Lung (tissue), 12 donors: ENCODE data around the gene ACRBP. TPM values are rescaled to one million over a fixed set of nuclear protein-coding genes. Genes with fewer than 3 reads are reported as not detected.

ENCODE experiments used
- ATAC-seq: fragments of 200-7000 bp; cut with Tn5 transposase; one replicate; pipeline ENCODE4 v1.9.1; 2020; ENCODE audit warnings: moderate number of reproducible peaks; ENCODE audit not compliant: insufficient read depth, low FRiP score
- DNase-seq, 3 donors: peaks; one replicate each; pipeline ENCODE4 v3.0.0-alpha.2; 2013 to 2017
- H3K27ac ChIP-seq, 2 donors: one replicate each; pipeline ENCODE4 v1.5.1; 2013; ENCODE audit warnings: mild to moderate bottlenecking in 2 of 2, moderate library complexity in 2 of 2, control low read depth in 1 of 2, inconsistent platforms in 1 of 2, low read depth in 1 of 2, low read length in 1 of 2
- H3K27me3 ChIP-seq, 3 donors: one replicate each; pipeline ENCODE4 v1.5.1; 2013; ENCODE audit warnings: low read length in 2 of 3; ENCODE audit not compliant: control insufficient read depth in 3 of 3, insufficient read depth in 3 of 3
- H3K36me3 ChIP-seq, 4 donors: one replicate each; pipeline ENCODE4 v1.5.1; 2013; ENCODE audit warnings: low read length in 4 of 4, mild to moderate bottlenecking in 1 of 4, moderate library complexity in 1 of 4; ENCODE audit not compliant: control insufficient read depth in 4 of 4, insufficient read depth in 4 of 4
- H3K4me1 ChIP-seq, 5 donors: one replicate each; pipeline ENCODE4 v1.5.1; 2013; ENCODE audit warnings: low read length in 5 of 5, mild to moderate bottlenecking in 2 of 5, moderate library complexity in 1 of 5; ENCODE audit not compliant: control insufficient read depth in 5 of 5, insufficient read depth in 5 of 5
- H3K4me3 ChIP-seq: one replicate; pipeline ENCODE4 v1.5.1; 2013; ENCODE audit warnings: mild to moderate bottlenecking, control low read depth, moderate library complexity
- H3K9ac ChIP-seq, 2 donors: one replicate each; pipeline ENCODE4 v1.5.1; 2013; ENCODE audit warnings: low read length in 2 of 2, control low read depth in 1 of 2; ENCODE audit not compliant: insufficient read depth in 1 of 2
- H3K9me3 ChIP-seq, 4 donors: one replicate each; pipeline ENCODE4 v1.5.1; 2013; ENCODE audit warnings: low read length in 3 of 4, mild to moderate bottlenecking in 1 of 4, moderate library complexity in 1 of 4; ENCODE audit not compliant: control insufficient read depth in 4 of 4, insufficient read depth in 3 of 4
- WGBS, 2 donors: extraction: QIAGEN DNeasy Blood & Tissue Kit; methylation state at CpG; one replicate each; pipeline ENCODE4 v1.1.7; 2013; 5-methylcytosine and 5-hydroxymethylcytosine counted together
- polyA plus RNA-seq, 2 donors: library from polyadenylated mRNA; stranded (reverse); fragments of 200-250 nt; gene quantifications; one replicate each; pipeline ENCODE4 v1.2.1, GENCODE V29; 2013
- total RNA-seq, 2 donors: library from RNA; depleted of rRNA in 1 of 2; stranded (reverse); fragments of >200 nt in 1 of 2; gene quantifications; one replicate each; pipeline ENCODE4 v1.2.1, GENCODE V29; 2014 to 2021
- TF ChIP-seq, protein P1 (sequence below): IDR thresholded peaks from 2 replicates; pipeline ENCODE4 v1.5.1; 2012; ENCODE audit warnings: mild to moderate bottlenecking; ENCODE audit errors: control extremely low read depth, extremely low read depth
- donor health status: control.
- donor health status: control.
- donor health status: Bipolar disorder and iron deficiency.
- donor health status: healthy.
- donor health status: DM: yes; HTN: yes; CAD: no.

Gene ACRBP
- total and polyA plus RNA-seq, 4 donors: 0.93 to 8.7 (median 3.8) TPM

DNA sequence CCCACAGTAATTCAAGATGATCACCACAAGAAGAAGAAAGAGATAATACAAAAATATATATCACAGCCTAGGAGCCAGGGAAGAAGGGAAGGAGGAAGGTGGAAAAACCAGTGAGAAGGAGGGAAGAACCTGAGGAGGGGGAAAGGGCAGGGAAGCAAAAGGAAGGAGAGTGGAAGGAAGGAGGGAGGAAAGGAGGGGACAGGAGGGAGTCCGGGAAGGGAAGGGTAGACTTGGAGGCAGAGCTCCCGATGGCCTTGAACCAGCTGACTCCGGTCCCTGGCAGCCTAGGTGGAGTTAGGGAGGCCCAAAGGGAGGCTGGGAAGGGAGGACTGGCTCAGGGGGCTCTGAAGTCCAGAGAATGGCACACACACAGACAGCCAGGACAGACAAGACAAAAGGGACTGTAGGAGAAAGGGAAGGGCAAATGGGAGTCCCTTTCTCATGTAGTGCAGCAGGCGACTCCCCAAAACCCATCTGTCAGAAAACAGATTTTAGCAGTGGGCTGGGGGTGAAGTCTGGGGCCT is 46.7 kb upstream of the ACRBP start:
- H3K27ac ChIP-seq: no peak overlapping the region
- TF ChIP-seq, protein P1, sequence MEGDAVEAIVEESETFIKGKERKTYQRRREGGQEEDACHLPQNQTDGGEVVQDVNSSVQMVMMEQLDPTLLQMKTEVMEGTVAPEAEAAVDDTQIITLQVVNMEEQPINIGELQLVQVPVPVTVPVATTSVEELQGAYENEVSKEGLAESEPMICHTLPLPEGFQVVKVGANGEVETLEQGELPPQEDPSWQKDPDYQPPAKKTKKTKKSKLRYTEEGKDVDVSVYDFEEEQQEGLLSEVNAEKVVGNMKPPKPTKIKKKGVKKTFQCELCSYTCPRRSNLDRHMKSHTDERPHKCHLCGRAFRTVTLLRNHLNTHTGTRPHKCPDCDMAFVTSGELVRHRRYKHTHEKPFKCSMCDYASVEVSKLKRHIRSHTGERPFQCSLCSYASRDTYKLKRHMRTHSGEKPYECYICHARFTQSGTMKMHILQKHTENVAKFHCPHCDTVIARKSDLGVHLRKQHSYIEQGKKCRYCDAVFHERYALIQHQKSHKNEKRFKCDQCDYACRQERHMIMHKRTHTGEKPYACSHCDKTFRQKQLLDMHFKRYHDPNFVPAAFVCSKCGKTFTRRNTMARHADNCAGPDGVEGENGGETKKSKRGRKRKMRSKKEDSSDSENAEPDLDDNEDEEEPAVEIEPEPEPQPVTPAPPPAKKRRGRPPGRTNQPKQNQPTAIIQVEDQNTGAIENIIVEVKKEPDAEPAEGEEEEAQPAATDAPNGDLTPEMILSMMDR: no peak
- WGBS, 2 donors: 77 to 92% methylated on average over 4 of the region's 4 CpGs
- H3K9me3 ChIP-seq: no peaks in the 10 kb centered on the region
- ATAC-seq (no peak), DNase-seq (no peak)
- peaks cover 0 to 12% (median 1%) of the 10 kb centered on the region in 5 donors for H3K4me1 ChIP-seq
- no peaks in the 10 kb centered on the region for H3K27me3 ChIP-seq
- no peaks in the 10 kb centered on the region for H3K36me3 ChIP-seq
- H3K4me3 ChIP-seq: no peak overlapping the region
- no peak overlapping the region for H3K9ac ChIP-seq

DNA sequence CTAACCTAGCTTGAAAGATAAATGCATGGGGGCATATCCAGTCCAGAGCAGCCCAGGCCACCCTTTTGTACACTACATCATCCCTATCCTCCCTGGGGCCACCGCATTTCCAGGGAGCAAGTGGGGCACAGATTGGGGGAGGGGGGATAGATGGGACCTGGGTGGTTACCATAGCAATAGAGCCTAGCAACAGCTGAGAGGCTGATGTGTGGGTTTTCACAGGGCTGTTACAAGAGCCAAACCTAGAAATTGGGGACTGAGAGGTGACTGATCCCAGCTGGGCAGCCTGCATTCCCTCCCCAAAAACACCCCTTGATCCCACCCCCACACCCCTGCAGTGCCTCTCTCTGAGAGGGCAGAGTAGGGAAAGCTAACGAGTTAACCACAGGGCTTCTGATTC is 45.7 kb upstream of the ACRBP start:
- Histone ChIP-seq H3K4me3 (no peak overlapping the region), H3K9me3 (no peaks in the 10 kb centered on the region), H3K27me3 (no peaks in the 10 kb centered on the region), H3K9ac (no peak overlapping the region), H3K27ac (no peak overlapping the region), H3K4me1 (peaks cover 1 to 19% (median 4%) of the 10 kb centered on the region in 5 donors), H3K36me3 (no peaks in the 10 kb centered on the region)
- 61 to 69% methylated on average over 2 of the region's 2 CpGs for WGBS, 2 donors
- ATAC-seq (no peak), DNase-seq (peak; percentile 15 to 27 (median 24))
- TF ChIP-seq, protein P1: no peak

DNA sequence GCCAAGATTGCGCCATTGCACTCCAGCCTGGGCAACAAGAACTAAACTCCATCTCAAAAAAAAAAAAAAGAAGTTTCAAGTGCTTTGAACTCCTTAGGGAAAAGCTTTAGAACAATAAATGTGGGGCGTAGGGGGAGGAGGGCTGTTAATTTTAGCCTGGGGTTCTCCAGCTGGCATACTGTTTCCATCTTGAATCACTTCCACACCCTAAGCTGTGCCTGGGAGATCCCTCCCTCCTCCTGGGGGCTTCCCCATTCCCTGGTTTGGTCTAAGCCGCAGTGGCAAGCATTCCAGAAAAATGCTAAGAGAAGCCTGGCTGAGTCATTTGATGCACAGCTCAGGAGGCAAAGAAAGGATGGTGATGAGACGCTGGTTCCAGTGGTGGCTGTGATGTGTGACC is 44.2 kb upstream of the ACRBP start:
- TF ChIP-seq, protein P1: no peak
- DNase-seq: no peak

More for the DNA sequence above, 44.2 kb upstream of the ACRBP start:
- H3K36me3 ChIP-seq: peaks cover 0 to 9% (median 4%) of the 10 kb centered on the region in 4 donors
- 65 to 84% methylated on average over 4 of the region's 4 CpGs for WGBS, 2 donors
- H3K4me3 ChIP-seq: no peak overlapping the region
- H3K27me3 ChIP-seq: no peaks in the 10 kb centered on the region
- H3K4me1 ChIP-seq: peaks cover 3 to 28% (median 11%) of the 10 kb centered on the region in 5 donors
- no peak for ATAC-seq
- H3K9me3 ChIP-seq: no peaks in the 10 kb centered on the region
- no peak overlapping the region for H3K27ac ChIP-seq
- no peak overlapping the region for H3K9ac ChIP-seq
